PFSK-1 (cell line): ENCODE results near the gene GALNT12.

Experiments used
- FOXP2 ChIP-seq: optimal IDR thresholded peaks from 2 replicates; pipeline ENCODE3; 2011; ENCODE audit warnings: borderline replicate concordance, control low read depth, inconsistent platforms; ENCODE audit not compliant: insufficient read depth; ENCODE audit errors: extremely low read length, extremely low read depth
- POLR2AphosphoS5 ChIP-seq: IDR thresholded peaks from 2 replicates; pipeline ENCODE4 v1.6.1; 2012; ENCODE audit warnings: low read depth, mild to moderate bottlenecking, control low read depth, low read length, moderate library complexity
- REST ChIP-seq, 2 experiments: IDR thresholded peaks; 2 replicates each; pipeline versions ENCODE4 v1.6.1 to v1.8.0; 2011 to 2012; ENCODE audit warnings: low read depth in 2 of 2, low read length in 2 of 2, control low read depth in 1 of 2, inconsistent platforms in 1 of 2, mild to moderate bottlenecking in 1 of 2, moderate library complexity in 1 of 2; ENCODE audit not compliant: insufficient read depth in 1 of 2
- SIN3A ChIP-seq: IDR thresholded peaks from 2 replicates; pipeline ENCODE4 v1.6.1; 2012; ENCODE audit warnings: mild to moderate bottlenecking, low read length, moderate library complexity, borderline replicate concordance; ENCODE audit not compliant: insufficient read depth
- TAF1 ChIP-seq: IDR thresholded peaks from 2 replicates; pipeline ENCODE4 v1.6.1; 2012; ENCODE audit warnings: low read length, control low read depth, borderline replicate concordance; ENCODE audit not compliant: insufficient read depth

- TF ChIP-seq SIN3A, result no peak
- no peak for TF ChIP-seq TAF1
- TF ChIP-seq POLR2AphosphoS5, result no peak
- no peak for TF ChIP-seq REST (IDR thresholded peaks at IDR 0.05; ENCODE audit: insufficient read depth in 1 of 2, low read depth in 2 of 2, low read length in 2 of 2)
- no peak for TF ChIP-seq FOXP2
These were observed 12.0 kb upstream of the GALNT12 start for GRCh38 chr9:98795295-98795955.
